Chondrocyte (in vitro differentiated cells): ENCODE measurements around the gene CDH12. TPM values are rescaled to one million over a fixed set of nuclear protein-coding genes. Genes with fewer than 3 reads are reported as not detected.

Source experiments
- DNase-seq: peaks from one replicate; pipeline ENCODE4 v3.0.0; 2021; ENCODE audit warnings: mixed read lengths, low spot score
- H3K27ac Mint-ChIP-seq: one replicate; pipeline ENCODE4 v1.8.0; 2021; ENCODE audit warnings: mild to moderate bottlenecking, moderate library complexity, mixed read lengths; ENCODE audit not compliant: unreplicated experiment
- H3K27me3 Mint-ChIP-seq: 2 replicates; pipeline ENCODE4 v1.8.0; 2021; ENCODE audit warnings: low read depth, mixed read lengths
- H3K36me3 Mint-ChIP-seq: 2 replicates; pipeline ENCODE4 v1.8.0; 2021; ENCODE audit warnings: low read depth, mixed read lengths
- H3K4me1 Mint-ChIP-seq: 2 replicates; pipeline ENCODE4 v1.8.0; 2021; ENCODE audit warnings: low read depth, mild to moderate bottlenecking, mixed read lengths
- H3K4me3 Mint-ChIP-seq: one replicate; pipeline ENCODE4 v1.8.0; 2021; ENCODE audit warnings: mild to moderate bottlenecking, moderate library complexity, mixed read lengths; ENCODE audit not compliant: unreplicated experiment
- H3K9me3 Mint-ChIP-seq: 2 replicates; pipeline ENCODE4 v1.8.0; 2021; ENCODE audit warnings: low read depth, mixed read lengths
- CTCF ChIP-seq: fragments of 200-600 bp; sonication (generic); IDR thresholded peaks from 2 replicates; pipeline ENCODE4 v1.5.0; 2021; ENCODE audit warnings: antibody characterized with exemption, mild to moderate bottlenecking, moderate library complexity
- total RNA-seq: library from RNA; stranded (reverse); gene quantifications from 3 replicates; pipeline ENCODE4 v1.2.1, GENCODE V29; 2021

Gene CDH12
- total RNA-seq, 1 donor from 2014 or later = not detected

DNA sequence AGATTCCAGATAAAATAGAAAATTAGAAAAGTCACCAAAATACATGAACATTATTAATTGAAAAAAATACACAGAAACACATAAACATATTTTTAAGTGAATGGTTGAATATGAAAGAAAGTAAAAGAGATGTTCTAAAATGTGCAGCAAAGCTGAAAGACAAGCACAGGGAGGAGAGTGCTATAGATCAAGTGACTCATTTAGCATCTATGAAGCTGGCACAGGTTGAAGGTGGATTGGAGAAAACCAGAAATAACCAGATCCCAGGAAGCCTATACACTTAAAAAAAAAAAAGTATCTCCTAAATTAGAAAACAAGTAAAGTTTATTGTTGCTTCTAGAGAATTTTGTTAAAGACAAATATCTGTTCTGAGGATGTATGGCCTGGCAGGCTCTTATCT lies 338.9 kb downstream of the CDH12 start:
- H3K36me3 Mint-ChIP-seq = no peaks in the 10 kb centered on the region
- H3K27me3 Mint-ChIP-seq = no peaks in the 10 kb centered on the region
- no peak for DNase-seq
- TF ChIP-seq CTCF = no peak
- no peak overlapping the region for H3K4me3 Mint-ChIP-seq
- no peaks in the 10 kb centered on the region for H3K9me3 Mint-ChIP-seq
- H3K4me1 Mint-ChIP-seq = no peaks in the 10 kb centered on the region
- no peak overlapping the region for H3K27ac Mint-ChIP-seq

- Mint-ChIP-seq H3K27ac (no peak overlapping the region), H3K4me1 (no peaks in the 10 kb centered on the region), H3K36me3 (no peaks in the 10 kb centered on the region), H3K4me3 (no peak overlapping the region), H3K9me3 (no peaks in the 10 kb centered on the region), H3K27me3 (no peaks in the 10 kb centered on the region)
- TF ChIP-seq CTCF = no peak
- DNase-seq = no peak
These were observed 347.3 kb downstream of the CDH12 start for GRCh38 chr5:22505891-22506290.

DNA sequence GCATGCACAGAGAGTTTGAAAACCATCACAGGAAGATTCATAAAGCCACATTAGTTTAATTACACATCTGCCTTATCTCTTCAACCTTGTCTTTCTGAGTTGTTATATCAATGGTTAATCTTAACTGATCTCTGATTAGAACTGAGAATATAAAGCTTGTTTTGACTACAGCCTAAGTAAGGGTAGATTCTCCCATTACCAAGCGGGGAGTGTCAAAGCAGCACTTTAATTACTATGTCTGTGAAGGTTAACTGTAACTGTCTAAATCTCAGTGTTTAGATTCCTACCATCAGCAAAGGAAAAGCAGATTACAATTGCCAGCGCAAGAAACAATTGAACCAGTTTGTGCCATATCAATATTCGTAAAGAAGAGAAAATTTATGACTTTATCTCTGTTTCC lies 348.7 kb downstream of the CDH12 start:
- no peak overlapping the region for H3K27ac Mint-ChIP-seq
- no peaks in the 10 kb centered on the region for H3K27me3 Mint-ChIP-seq
- H3K4me3 Mint-ChIP-seq = no peak overlapping the region
- TF ChIP-seq CTCF = no peak
- no peaks in the 10 kb centered on the region for H3K36me3 Mint-ChIP-seq
- H3K4me1 Mint-ChIP-seq = no peaks in the 10 kb centered on the region
- H3K9me3 Mint-ChIP-seq = no peaks in the 10 kb centered on the region
- no peak for DNase-seq

DNA sequence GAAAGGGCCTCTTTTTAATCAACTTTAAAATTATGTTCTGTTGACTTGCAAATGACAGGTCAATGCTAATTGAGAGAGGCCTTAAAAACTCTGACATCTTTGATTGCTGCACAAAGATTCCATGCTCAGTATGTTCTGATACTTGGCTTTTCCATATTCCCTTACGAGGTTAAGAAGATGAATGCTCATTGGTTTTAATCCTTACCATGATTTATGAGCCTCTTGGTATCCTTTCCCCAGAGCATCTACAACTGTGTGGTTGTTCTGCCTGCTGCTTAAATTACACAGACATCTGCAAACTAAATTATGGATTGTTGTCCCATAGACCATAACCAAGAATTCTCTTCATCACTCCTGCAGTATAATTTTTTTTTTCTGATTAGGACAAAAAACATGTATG lies 352.6 kb downstream of the CDH12 start:
- Mint-ChIP-seq H3K27ac (no peak overlapping the region), H3K27me3 (no peaks in the 10 kb centered on the region), H3K36me3 (no peaks in the 10 kb centered on the region), H3K9me3 (no peaks in the 10 kb centered on the region), H3K4me3 (no peak overlapping the region), H3K4me1 (no peaks in the 10 kb centered on the region)
- DNase-seq = no peak
- TF ChIP-seq CTCF = no peak

DNA sequence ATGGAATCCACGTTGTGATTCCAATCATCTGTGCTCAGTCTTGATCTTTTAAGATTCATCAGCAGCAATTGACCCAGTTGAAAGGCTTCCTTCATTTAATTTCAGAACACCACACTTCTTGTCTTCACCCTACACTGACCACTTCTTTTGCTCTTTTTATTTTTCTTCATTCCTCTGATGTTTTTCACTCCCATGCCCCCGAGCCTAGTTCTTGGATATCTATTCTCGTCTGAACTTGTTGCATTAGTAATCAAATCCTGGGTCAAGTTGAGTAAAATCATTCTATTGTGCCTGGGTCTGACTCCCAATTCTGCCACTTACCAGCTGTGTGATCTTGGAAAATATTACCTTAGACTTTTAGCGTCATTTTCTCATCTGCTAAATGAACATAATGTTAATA lies 356.5 kb downstream of the CDH12 start:
- DNase-seq = no peak
- H3K27ac Mint-ChIP-seq = no peak overlapping the region

More for the DNA sequence above, 356.5 kb downstream of the CDH12 start:
- Mint-ChIP-seq H3K9me3 (peaks cover 5% of the 10 kb centered on the region), H3K4me3 (no peak overlapping the region), H3K36me3 (no peaks in the 10 kb centered on the region), H3K27me3 (no peaks in the 10 kb centered on the region), H3K4me1 (no peaks in the 10 kb centered on the region)
- TF ChIP-seq CTCF = no peak
